Measurements from ENCODE around the gene ETAA1. TPM values are rescaled to one million over a fixed set of nuclear protein-coding genes. Genes with fewer than 3 reads are reported as not detected.

ETAA1 gene
- total and polyA plus RNA-seq, 8 donors: 4.7 to 32.7 (median 10.1) TPM

DNA sequence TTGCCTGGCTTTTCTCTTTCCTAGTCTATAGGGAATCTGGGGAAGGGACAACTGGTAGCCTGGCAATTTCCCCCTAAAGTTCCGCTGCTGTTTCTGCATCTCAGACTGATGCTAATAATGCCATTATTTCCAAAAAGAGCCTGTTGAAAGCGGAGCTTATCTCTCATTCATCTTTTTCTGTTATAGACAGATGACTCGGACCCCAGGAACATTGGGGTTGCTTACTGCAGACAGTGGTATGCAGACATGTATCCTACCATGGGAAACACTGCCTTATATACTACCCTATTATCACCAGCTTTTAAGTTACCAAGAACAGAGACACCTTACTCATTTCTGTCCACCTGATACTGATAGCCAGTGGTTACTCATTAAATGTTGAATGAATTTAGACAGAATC, 15.3 kb downstream of the ETAA1 start:
- intact Hi-C loops (cut with DNase I; ENCODE audit: low total_unique reads): no loop called here
- DNase-seq: no peak
- 93 to 100% (median 94%) methylated on average over 3 of the region's 3 CpGs for WGBS, 5 donors

DNA sequence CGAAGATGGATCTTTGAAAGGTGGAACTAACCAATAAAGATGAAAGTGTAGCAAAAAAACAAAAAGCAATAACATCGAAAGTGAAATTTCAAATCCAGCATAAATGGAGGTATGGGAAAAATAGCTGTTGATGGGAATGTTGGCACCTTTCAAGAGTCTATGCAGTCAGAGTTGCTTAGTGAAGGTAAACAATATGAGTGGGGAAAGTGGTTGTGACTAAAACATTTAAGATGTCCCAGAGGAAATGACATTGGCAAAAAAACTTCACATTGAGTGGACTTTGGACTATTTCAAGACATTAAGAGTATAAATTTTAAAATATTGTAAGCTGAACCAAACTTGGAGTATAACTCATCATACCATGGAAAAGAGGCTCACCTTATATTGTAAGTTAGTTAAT, 17.7 kb downstream of the ETAA1 start:
- intact Hi-C loops (cut with DNase I; ENCODE audit: low total_unique reads): no loop called here
- H3K27ac ChIP-seq: no peak overlapping the region
- 80 to 92% (median 89%) methylated on average over 2 of the region's 2 CpGs for WGBS, 5 donors
- H3K4me1 ChIP-seq: no peaks in the 10 kb centered on the region
- no peaks in the 10 kb centered on the region for H3K27me3 ChIP-seq
- H3K4me3 ChIP-seq: no peak overlapping the region
- H3K36me3 ChIP-seq: peaks cover 0 to 18% (median 17%) of the 10 kb centered on the region in 4 donors
- TF ChIP-seq POLR2A (IDR thresholded peaks at IDR 0.05) (no peak), EP300 (IDR thresholded peaks at IDR 0.05) (no peak), POLR2AphosphoS5 (IDR thresholded peaks at IDR 0.05) (no peak)
- TF ChIP-seq, protein P1, sequence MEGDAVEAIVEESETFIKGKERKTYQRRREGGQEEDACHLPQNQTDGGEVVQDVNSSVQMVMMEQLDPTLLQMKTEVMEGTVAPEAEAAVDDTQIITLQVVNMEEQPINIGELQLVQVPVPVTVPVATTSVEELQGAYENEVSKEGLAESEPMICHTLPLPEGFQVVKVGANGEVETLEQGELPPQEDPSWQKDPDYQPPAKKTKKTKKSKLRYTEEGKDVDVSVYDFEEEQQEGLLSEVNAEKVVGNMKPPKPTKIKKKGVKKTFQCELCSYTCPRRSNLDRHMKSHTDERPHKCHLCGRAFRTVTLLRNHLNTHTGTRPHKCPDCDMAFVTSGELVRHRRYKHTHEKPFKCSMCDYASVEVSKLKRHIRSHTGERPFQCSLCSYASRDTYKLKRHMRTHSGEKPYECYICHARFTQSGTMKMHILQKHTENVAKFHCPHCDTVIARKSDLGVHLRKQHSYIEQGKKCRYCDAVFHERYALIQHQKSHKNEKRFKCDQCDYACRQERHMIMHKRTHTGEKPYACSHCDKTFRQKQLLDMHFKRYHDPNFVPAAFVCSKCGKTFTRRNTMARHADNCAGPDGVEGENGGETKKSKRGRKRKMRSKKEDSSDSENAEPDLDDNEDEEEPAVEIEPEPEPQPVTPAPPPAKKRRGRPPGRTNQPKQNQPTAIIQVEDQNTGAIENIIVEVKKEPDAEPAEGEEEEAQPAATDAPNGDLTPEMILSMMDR (IDR thresholded peaks at IDR 0.05): no peak
- DNase-seq: no peak
- no peaks in the 10 kb centered on the region for H3K9me3 ChIP-seq

More for the DNA sequence above, 15.3 kb downstream of the ETAA1 start:
- peaks cover 0 to 23% (median 19%) of the 10 kb centered on the region in 4 donors for H3K36me3 ChIP-seq
- TF ChIP-seq POLR2A (IDR thresholded peaks at IDR 0.05) (no peak), POLR2AphosphoS5 (IDR thresholded peaks at IDR 0.05) (no peak), EP300 (IDR thresholded peaks at IDR 0.05) (no peak)
- TF ChIP-seq, protein P1 (IDR thresholded peaks at IDR 0.05): no peak
- H3K4me3 ChIP-seq: no peak overlapping the region
- H3K4me1 ChIP-seq: peaks cover 0 to 7% (median 0%) of the 10 kb centered on the region in 4 donors
- H3K27me3 ChIP-seq: no peaks in the 10 kb centered on the region
- no peak overlapping the region for H3K27ac ChIP-seq
- H3K9me3 ChIP-seq: no peaks in the 10 kb centered on the region

- Histone ChIP-seq H3K36me3 (peaks cover 0 to 6% (median 4%) of the 10 kb centered on the region in 4 donors), H3K9me3 (no peaks in the 10 kb centered on the region), H3K27me3 (no peaks in the 10 kb centered on the region), H3K4me1 (no peaks in the 10 kb centered on the region), H3K4me3 (no peak overlapping the region), H3K27ac (no peak overlapping the region)
- intact Hi-C loops (cut with DNase I; ENCODE audit: low total_unique reads): no loop called here
- no peak for TF ChIP-seq POLR2AphosphoS5 (IDR thresholded peaks at IDR 0.05)
- TF ChIP-seq EP300 (IDR thresholded peaks at IDR 0.05): no peak
- TF ChIP-seq, protein P1 (IDR thresholded peaks at IDR 0.05): no peak
- TF ChIP-seq POLR2A (IDR thresholded peaks at IDR 0.05): no peak
- no peak for DNase-seq
- 92 to 98% (median 97%) methylated on average over 1 of the region's 1 CpG for WGBS, 5 donors
Observed at GRCh38 chr2:67416136-67416535, 19.0 kb downstream of the ETAA1 start.

- Histone ChIP-seq H3K36me3 (no peaks in the 10 kb centered on the region), H3K27me3 (no peaks in the 10 kb centered on the region), H3K4me1 (no peaks in the 10 kb centered on the region), H3K4me3 (no peak overlapping the region), H3K9me3 (peaks cover 7 to 25% (median 13%) of the 10 kb centered on the region in 4 donors), H3K27ac (no peak overlapping the region)
- TF ChIP-seq EP300 (IDR thresholded peaks at IDR 0.05) (no peak), POLR2A (IDR thresholded peaks at IDR 0.05) (no peak), POLR2AphosphoS5 (IDR thresholded peaks at IDR 0.05) (no peak)
- TF ChIP-seq, protein P1 (IDR thresholded peaks at IDR 0.05): no peak
- WGBS, 5 donors: 75 to 91% (median 91%) methylated on average over 1 of the region's 1 CpG
- intact Hi-C loops (cut with DNase I; ENCODE audit: low total_unique reads): no loop called here
- DNase-seq: no peak
Observed at GRCh38 chr2:67423489-67423888, 26.4 kb downstream of the ETAA1 start.

All from stomach (tissue), 9 donors.